ENCODE measurements around the gene GATM. TPM values are rescaled to one million over a fixed set of nuclear protein-coding genes. Genes with fewer than 3 reads are reported as not detected.
A peak's percentile ranks its signal among the peaks of the same experiment; 100 is the strongest.

The GATM gene
- total and polyA plus RNA-seq, 10 of the 15 experiments (the other 5 are each of a cell fraction or from before 2014, with no cell fraction given): 11.7 to 83.1 (median 38.2) TPM

DNA sequence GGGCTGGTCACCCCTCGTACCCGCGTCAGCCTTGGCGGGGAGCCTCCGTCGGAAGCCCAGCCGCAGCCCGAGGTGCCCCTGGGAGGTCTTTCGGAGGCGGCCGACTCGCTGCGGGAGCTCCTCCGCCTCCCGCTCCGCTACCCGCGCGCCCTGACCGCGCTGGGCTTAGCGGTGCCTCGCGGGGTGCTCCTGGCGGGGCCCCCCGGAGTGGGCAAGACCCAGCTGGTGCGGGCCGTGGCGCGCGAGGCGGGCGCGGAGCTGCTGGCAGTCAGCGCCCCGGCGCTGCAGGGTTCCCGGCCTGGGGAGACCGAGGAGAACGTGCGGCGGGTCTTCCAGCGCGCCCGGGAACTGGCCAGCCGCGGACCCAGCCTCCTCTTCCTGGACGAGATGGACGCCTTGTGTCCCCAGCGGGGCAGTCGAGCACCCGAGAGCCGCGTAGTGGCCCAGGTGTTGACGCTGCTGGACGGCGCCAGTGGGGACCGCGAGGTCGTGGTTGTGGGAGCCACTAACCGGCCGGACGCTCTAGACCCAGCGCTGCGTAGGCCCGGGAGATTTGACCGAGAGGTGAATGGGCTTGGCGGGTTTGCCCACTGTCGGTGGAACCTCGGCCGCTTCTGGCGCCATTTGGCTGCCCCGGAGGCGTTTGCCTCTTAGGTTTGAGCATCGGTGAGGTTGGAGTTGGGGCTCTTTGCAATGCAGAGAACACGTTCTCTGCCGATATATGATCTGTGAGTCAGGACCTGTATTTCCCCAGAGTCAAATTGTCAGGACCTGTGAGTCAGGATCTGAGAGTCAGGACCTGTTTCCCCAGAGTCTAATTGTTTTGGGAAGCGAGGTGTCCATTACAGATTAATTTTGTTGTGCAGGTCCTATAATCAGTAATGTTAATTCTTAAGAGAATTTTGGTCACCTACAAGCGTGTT is 24.9 kb upstream of the GATM start (continued):
- TF ChIP-seq, protein P1, sequence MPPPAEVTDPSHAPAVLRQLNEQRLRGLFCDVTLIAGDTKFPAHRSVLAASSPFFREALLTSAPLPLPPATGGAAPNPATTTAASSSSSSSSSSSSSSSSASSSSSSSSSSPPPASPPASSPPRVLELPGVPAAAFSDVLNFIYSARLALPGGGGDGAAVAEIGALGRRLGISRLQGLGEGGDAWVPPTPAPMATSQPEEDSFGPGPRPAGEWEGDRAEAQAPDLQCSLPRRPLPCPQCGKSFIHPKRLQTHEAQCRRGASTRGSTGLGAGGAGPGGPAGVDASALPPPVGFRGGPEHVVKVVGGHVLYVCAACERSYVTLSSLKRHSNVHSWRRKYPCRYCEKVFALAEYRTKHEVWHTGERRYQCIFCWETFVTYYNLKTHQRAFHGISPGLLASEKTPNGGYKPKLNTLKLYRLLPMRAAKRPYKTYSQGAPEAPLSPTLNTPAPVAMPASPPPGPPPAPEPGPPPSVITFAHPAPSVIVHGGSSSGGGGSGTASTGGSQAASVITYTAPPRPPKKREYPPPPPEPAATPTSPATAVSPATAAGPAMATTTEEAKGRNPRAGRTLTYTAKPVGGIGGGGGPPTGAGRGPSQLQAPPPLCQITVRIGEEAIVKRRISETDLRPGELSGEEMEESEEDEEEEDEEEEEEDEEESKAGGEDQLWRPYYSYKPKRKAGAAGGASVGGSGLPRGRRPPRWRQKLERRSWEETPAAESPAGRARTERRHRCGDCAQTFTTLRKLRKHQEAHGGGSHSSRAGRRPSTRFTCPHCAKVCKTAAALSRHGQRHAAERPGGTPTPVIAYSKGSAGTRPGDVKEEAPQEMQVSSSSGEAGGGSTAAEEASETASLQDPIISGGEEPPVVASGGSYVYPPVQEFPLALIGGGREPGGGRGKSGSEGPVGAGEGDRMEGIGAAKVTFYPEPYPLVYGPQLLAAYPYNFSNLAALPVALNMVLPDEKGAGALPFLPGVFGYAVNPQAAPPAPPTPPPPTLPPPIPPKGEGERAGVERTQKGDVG (CRISPR knock-in tag; IDR thresholded peaks at IDR 0.05): no peak
- TF ChIP-seq BCL3 (IDR thresholded peaks at IDR 0.05; ENCODE audit: borderline replicate concordance, insufficient read depth, low read depth, low read length, poor library complexity, severe bottlenecking) (no peak), NRF1 (conservative IDR thresholded peaks at IDR 0.05; ENCODE audit: low read depth, low read length) (no peak), ZNF274 (IDR thresholded peaks at IDR 0.05; ENCODE audit: insufficient read depth, insufficient read length) (no peak), PAX8 (IDR thresholded peaks at IDR 0.05) (no peak), MTA3 (IDR thresholded peaks at IDR 0.05; ENCODE audit: borderline replicate concordance, low read length) (no peak; the same call in 1 of the 2 replicates), IRF4 (IDR thresholded peaks at IDR 0.05; ENCODE audit: low read depth, low read length) (no peak), ZNF217 (IDR thresholded peaks at IDR 0.05) (no peak), ATF7 (IDR thresholded peaks at IDR 0.05; ENCODE audit: low read depth) (no peak), STAT1 (conservative IDR thresholded peaks at IDR 0.05) (no peak), TBL1XR1 (IDR thresholded peaks at IDR 0.05; ENCODE audit: low read depth, low read length) (no peak)
- TF ChIP-seq, protein P2, sequence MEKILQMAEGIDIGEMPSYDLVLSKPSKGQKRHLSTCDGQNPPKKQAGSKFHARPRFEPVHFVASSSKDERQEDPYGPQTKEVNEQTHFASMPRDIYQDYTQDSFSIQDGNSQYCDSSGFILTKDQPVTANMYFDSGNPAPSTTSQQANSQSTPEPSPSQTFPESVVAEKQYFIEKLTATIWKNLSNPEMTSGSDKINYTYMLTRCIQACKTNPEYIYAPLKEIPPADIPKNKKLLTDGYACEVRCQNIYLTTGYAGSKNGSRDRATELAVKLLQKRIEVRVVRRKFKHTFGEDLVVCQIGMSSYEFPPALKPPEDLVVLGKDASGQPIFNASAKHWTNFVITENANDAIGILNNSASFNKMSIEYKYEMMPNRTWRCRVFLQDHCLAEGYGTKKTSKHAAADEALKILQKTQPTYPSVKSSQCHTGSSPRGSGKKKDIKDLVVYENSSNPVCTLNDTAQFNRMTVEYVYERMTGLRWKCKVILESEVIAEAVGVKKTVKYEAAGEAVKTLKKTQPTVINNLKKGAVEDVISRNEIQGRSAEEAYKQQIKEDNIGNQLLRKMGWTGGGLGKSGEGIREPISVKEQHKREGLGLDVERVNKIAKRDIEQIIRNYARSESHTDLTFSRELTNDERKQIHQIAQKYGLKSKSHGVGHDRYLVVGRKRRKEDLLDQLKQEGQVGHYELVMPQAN (conservative IDR thresholded peaks at IDR 0.05): 0 out of 2 replicates have a peak, but pooled peaks have one; percentile 47
- TF ChIP-seq, protein P3, sequence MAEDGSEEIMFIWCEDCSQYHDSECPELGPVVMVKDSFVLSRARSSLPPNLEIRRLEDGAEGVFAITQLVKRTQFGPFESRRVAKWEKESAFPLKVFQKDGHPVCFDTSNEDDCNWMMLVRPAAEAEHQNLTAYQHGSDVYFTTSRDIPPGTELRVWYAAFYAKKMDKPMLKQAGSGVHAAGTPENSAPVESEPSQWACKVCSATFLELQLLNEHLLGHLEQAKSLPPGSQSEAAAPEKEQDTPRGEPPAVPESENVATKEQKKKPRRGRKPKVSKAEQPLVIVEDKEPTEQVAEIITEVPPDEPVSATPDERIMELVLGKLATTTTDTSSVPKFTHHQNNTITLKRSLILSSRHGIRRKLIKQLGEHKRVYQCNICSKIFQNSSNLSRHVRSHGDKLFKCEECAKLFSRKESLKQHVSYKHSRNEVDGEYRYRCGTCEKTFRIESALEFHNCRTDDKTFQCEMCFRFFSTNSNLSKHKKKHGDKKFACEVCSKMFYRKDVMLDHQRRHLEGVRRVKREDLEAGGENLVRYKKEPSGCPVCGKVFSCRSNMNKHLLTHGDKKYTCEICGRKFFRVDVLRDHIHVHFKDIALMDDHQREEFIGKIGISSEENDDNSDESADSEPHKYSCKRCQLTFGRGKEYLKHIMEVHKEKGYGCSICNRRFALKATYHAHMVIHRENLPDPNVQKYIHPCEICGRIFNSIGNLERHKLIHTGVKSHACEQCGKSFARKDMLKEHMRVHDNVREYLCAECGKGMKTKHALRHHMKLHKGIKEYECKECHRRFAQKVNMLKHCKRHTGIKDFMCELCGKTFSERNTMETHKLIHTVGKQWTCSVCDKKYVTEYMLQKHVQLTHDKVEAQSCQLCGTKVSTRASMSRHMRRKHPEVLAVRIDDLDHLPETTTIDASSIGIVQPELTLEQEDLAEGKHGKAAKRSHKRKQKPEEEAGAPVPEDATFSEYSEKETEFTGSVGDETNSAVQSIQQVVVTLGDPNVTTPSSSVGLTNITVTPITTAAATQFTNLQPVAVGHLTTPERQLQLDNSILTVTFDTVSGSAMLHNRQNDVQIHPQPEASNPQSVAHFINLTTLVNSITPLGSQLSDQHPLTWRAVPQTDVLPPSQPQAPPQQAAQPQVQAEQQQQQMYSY (CRISPR knock-in tag; IDR thresholded peaks at IDR 0.05): no peak
- TF ChIP-seq, protein P4, sequence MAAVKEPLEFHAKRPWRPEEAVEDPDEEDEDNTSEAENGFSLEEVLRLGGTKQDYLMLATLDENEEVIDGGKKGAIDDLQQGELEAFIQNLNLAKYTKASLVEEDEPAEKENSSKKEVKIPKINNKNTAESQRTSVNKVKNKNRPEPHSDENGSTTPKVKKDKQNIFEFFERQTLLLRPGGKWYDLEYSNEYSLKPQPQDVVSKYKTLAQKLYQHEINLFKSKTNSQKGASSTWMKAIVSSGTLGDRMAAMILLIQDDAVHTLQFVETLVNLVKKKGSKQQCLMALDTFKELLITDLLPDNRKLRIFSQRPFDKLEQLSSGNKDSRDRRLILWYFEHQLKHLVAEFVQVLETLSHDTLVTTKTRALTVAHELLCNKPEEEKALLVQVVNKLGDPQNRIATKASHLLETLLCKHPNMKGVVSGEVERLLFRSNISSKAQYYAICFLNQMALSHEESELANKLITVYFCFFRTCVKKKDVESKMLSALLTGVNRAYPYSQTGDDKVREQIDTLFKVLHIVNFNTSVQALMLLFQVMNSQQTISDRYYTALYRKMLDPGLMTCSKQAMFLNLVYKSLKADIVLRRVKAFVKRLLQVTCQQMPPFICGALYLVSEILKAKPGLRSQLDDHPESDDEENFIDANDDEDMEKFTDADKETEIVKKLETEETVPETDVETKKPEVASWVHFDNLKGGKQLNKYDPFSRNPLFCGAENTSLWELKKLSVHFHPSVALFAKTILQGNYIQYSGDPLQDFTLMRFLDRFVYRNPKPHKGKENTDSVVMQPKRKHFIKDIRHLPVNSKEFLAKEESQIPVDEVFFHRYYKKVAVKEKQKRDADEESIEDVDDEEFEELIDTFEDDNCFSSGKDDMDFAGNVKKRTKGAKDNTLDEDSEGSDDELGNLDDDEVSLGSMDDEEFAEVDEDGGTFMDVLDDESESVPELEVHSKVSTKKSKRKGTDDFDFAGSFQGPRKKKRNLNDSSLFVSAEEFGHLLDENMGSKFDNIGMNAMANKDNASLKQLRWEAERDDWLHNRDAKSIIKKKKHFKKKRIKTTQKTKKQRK (IDR thresholded peaks at IDR 0.05; ENCODE audit: low read depth, low read length): no peak

Data from GM12878 (cell line).